Measurements from ENCODE around the gene CCDC158. TPM values are rescaled to one million over a fixed set of nuclear protein-coding genes. Genes with fewer than 3 reads are reported as not detected.
"Not testable (repeated sequence)": the region's sequence is repeated elsewhere in the genome, so short reads cannot be mapped to it uniquely, and the experiment has no call there.

Gene CCDC158
- not detected for total RNA-seq

GRCh38 chr4:76420762-76421581 lies at the start of gene CCDC158:
Gene CCDC158, minus strand, starts transcription at chr4:76421141. Its CDS starts 17,934 bp downstream, at chr4:76403207.
- DNase-seq: no peak

GRCh38 chr4:76470532-76470931 lies 49.6 kb upstream of the CCDC158 start:
- DNase-seq: no peak

- DNase-seq: no peak
These were observed 49.1 kb upstream of the CCDC158 start for GRCh38 chr4:76470064-76470463.

- DNase-seq: no peak
These were observed 42.6 kb upstream of the CCDC158 start for GRCh38 chr4:76463568-76463967.

- no peak for DNase-seq
These were observed 38.4 kb upstream of the CCDC158 start for GRCh38 chr4:76459291-76459723.

- DNase-seq: no peak
These were observed 37.9 kb upstream of the CCDC158 start for GRCh38 chr4:76458825-76459224.

GRCh38 chr4:76458297-76458696 lies 37.4 kb upstream of the CCDC158 start:
- DNase-seq: no peak

- DNase-seq: no peak
These were observed 36.9 kb upstream of the CCDC158 start for GRCh38 chr4:76457885-76458284.

- DNase-seq: not testable (repeated sequence)
These were observed 33.1 kb upstream of the CCDC158 start for GRCh38 chr4:76454073-76454472.

GRCh38 chr4:76453232-76453631 lies 32.3 kb upstream of the CCDC158 start:
- DNase-seq: no peak

GRCh38 chr4:76449833-76450232 lies 28.9 kb upstream of the CCDC158 start:
- DNase-seq: no peak

GRCh38 chr4:76449362-76449767 lies 28.4 kb upstream of the CCDC158 start:
- DNase-seq: no peak

- no peak for DNase-seq
These were observed 27.3 kb upstream of the CCDC158 start for GRCh38 chr4:76448211-76448610.

GRCh38 chr4:76447393-76447851 lies 26.5 kb upstream of the CCDC158 start:
- no peak for DNase-seq

GRCh38 chr4:76445911-76446310 lies 25.0 kb upstream of the CCDC158 start:
- DNase-seq: no peak

GRCh38 chr4:76443376-76443775 lies 22.4 kb upstream of the CCDC158 start:
- DNase-seq: no peak

GRCh38 chr4:76442807-76443206 lies 21.9 kb upstream of the CCDC158 start:
- no peak for DNase-seq

- no peak for DNase-seq
These were observed 20.9 kb upstream of the CCDC158 start for GRCh38 chr4:76441881-76442280.

GRCh38 chr4:76439491-76439890 lies 18.6 kb upstream of the CCDC158 start:
- no peak for DNase-seq

- no peak for DNase-seq
These were observed 14.8 kb upstream of the CCDC158 start for GRCh38 chr4:76435528-76436319.

GRCh38 chr4:76434901-76435527 lies 14.1 kb upstream of the CCDC158 start, which contains the start of gene SHROOM3:
Gene SHROOM3, plus strand, starts transcription at chr4:76435229. Its CDS starts 824 bp downstream, at chr4:76436053.
- DNase-seq: no peak

- no peak for DNase-seq
These were observed 9.8 kb upstream of the CCDC158 start for GRCh38 chr4:76430519-76431388.
